HepG2 (cell line): ENCODE measurements around the gene PBX2. TPM values are rescaled to one million over a fixed set of nuclear protein-coding genes. Genes with fewer than 3 reads are reported as not detected.

Experiments
- ARNTL ChIP-seq: sonication (generic); formaldehyde crosslinking; IDR thresholded peaks from 2 replicates; pipeline ENCODE4 v1.4.0; 2020; ENCODE audit warnings: mild to moderate bottlenecking, missing genetic modification reagents
- CBFB ChIP-seq: sonication (generic); formaldehyde crosslinking; IDR thresholded peaks from 2 replicates; pipeline ENCODE4 v1.4.0; 2020; ENCODE audit warnings: missing genetic modification reagents
- GTF2F1 ChIP-seq: fragments of 150-350 bp; IDR thresholded peaks from 2 replicates; pipeline ENCODE4 v1.6.1; 2014; ENCODE audit warnings: low read length
- IRF2 ChIP-seq: IDR thresholded peaks from 2 replicates; pipeline ENCODE4 v1.6.1; 2018; ENCODE audit warnings: missing genetic modification reagents, missing compliant biosample characterization
- SIX1 ChIP-seq: sonication (generic); formaldehyde crosslinking; IDR thresholded peaks from 2 replicates; pipeline ENCODE4 v1.4.0; 2020; ENCODE audit warnings: missing genetic modification reagents, borderline replicate concordance
- SUZ12 ChIP-seq: fragments of 150-350 bp; IDR thresholded peaks from 2 replicates; pipeline ENCODE4 v1.6.1; 2014; ENCODE audit warnings: low read depth, low read length
- ZNF3 ChIP-seq: IDR thresholded peaks from 2 replicates; pipeline ENCODE4 v1.7.0; 2017; ENCODE audit warnings: inconsistent platforms
- ZNF354B ChIP-seq: sonication (generic); formaldehyde crosslinking; IDR thresholded peaks from 2 replicates; pipeline ENCODE4 v1.8.0; 2022; ENCODE audit warnings: mild to moderate bottlenecking, missing genetic modification reagents
- ZNF451 ChIP-seq: sonication (generic); formaldehyde crosslinking; IDR thresholded peaks from 2 replicates; pipeline ENCODE4 v1.5.0; 2020; ENCODE audit warnings: mild to moderate bottlenecking, missing genetic modification reagents
- ZNF790 ChIP-seq: sonication (generic); formaldehyde crosslinking; IDR thresholded peaks from 2 replicates; pipeline ENCODE4 v1.8.0; 2022; ENCODE audit warnings: missing genetic modification reagents, mild to moderate bottlenecking, borderline replicate concordance
- polyA plus RNA-seq, 8 experiments: library from polyadenylated mRNA; depleted of rRNA in 3 of 8; stranded (reverse) in 7 of 8; unstranded in 1 of 8; fragments of >200 nt; fragmentation: Illumina TruSeq in 4 of 8; extraction: Trizol in 4 of 8; gene quantifications; 2 replicates each; pipeline versions ENCODE4 v1.2.1 to v1.2.3, GENCODE V29; 2011 to 2016; ENCODE audit warnings: low read depth in 4 of 8, missing spikeins in 1 of 8, mixed read lengths in 1 of 8; ENCODE audit not compliant: insufficient read depth in 1 of 8
- total RNA-seq, 5 experiments: library from RNA; depleted of rRNA; stranded (reverse); fragments of >200 nt; fragmentation: Illumina TruSeq; extraction: Trizol; gene quantifications; 2 replicates each; pipeline ENCODE4 v1.2.3, GENCODE V29; 2016; ENCODE audit warnings: low read depth in 1 of 5
- TF ChIP-seq, protein P1 (sequence below): sonication (generic); formaldehyde crosslinking; conservative IDR thresholded peaks from 2 replicates; pipeline ENCODE4 v1.5.0; 2020; ENCODE audit warnings: missing genetic modification reagents
- TF ChIP-seq, protein P2 (sequence below): sonication (generic); formaldehyde crosslinking; IDR thresholded peaks from 2 replicates; pipeline ENCODE4 v1.4.0; 2020; ENCODE audit warnings: low read depth, missing genetic modification reagents
- TF ChIP-seq, protein P3 (sequence below): IDR thresholded peaks from 2 replicates; pipeline ENCODE4 v1.6.1; 2016; ENCODE audit warnings: missing genetic modification reagents, missing compliant biosample characterization
- TF ChIP-seq, protein P4 (sequence below): sonication (generic); formaldehyde crosslinking; conservative IDR thresholded peaks from 2 replicates; pipeline ENCODE4 v1.4.0; 2020; ENCODE audit warnings: missing genetic modification reagents
- TF ChIP-seq, protein P5 (sequence below): sonication (generic); formaldehyde crosslinking; IDR thresholded peaks from 2 replicates; pipeline ENCODE4 v1.4.0; 2020; ENCODE audit warnings: missing genetic modification reagents
- TF ChIP-seq, protein P6 (sequence below): IDR thresholded peaks from 2 replicates; pipeline ENCODE4 v1.6.1; 2016; ENCODE audit warnings: mild to moderate bottlenecking, missing biosample characterization, missing genetic modification reagents

PBX2 gene
- total and polyA plus RNA-seq, 2 of the 13 experiments (the other 11 are each of a cell fraction or from before 2014, with no cell fraction given) = 42.3 to 77.8 TPM

DNA sequence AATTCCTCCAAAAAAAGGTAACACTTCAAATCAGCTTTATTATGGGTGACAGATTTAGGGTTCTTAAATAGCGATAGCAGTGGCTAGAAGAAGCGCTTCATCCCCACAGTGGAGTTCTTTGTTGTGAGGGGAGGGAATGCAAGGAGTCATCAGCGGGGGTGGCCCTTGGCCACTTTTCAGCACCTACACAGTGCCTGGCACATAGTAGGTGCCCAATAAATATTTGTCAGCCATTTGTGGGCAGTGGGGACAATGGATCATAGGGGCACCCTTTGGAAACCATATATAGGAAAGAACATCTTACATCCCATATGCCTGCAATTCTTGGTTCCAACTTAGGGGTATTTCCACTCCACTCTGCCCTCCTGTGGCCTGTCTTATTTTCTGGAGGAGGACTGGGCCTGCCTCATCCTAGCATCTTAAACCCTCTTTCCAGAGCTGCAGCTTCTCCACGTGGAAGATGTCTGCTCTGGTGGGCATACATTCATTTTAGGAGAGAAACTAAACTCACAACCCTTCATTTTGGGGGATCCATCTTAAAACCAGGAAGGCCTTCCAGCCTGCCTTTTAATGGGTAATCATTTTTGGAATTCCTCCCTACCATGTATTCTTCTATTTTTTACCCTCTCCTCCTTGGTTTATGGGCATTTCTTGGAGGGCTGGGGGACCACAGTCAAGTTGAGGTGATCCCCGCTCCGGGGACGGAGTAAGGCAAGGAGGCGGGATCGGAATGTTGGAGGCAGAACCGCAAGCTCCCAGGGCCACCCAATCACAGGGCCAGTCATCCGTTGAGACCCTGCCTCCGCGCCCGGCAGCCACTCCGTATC lies 5.0 kb upstream of the PBX2 start (continued):
- no peak for TF ChIP-seq SUZ12
- TF ChIP-seq SIX1 (CRISPR knock-in tag) = 0 out of 2 replicates have a peak, but pooled peaks have one; percentile 12
- 0 out of 2 replicates have a peak, but pooled peaks have one; percentile 19 for TF ChIP-seq CBFB (CRISPR knock-in tag)
- no peak for TF ChIP-seq ZNF3 (CRISPR knock-in tag)
- TF ChIP-seq ZNF354B (CRISPR knock-in tag) = peak; percentile 76; the same call in 1 of the 2 replicates
- TF ChIP-seq, protein P1, sequence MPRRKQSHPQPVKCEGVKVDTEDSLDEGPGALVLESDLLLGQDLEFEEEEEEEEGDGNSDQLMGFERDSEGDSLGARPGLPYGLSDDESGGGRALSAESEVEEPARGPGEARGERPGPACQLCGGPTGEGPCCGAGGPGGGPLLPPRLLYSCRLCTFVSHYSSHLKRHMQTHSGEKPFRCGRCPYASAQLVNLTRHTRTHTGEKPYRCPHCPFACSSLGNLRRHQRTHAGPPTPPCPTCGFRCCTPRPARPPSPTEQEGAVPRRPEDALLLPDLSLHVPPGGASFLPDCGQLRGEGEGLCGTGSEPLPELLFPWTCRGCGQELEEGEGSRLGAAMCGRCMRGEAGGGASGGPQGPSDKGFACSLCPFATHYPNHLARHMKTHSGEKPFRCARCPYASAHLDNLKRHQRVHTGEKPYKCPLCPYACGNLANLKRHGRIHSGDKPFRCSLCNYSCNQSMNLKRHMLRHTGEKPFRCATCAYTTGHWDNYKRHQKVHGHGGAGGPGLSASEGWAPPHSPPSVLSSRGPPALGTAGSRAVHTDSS (CRISPR knock-in tag) = 0 out of 2 replicates have a peak, but pooled peaks have one; percentile 21
- TF ChIP-seq, protein P2, sequence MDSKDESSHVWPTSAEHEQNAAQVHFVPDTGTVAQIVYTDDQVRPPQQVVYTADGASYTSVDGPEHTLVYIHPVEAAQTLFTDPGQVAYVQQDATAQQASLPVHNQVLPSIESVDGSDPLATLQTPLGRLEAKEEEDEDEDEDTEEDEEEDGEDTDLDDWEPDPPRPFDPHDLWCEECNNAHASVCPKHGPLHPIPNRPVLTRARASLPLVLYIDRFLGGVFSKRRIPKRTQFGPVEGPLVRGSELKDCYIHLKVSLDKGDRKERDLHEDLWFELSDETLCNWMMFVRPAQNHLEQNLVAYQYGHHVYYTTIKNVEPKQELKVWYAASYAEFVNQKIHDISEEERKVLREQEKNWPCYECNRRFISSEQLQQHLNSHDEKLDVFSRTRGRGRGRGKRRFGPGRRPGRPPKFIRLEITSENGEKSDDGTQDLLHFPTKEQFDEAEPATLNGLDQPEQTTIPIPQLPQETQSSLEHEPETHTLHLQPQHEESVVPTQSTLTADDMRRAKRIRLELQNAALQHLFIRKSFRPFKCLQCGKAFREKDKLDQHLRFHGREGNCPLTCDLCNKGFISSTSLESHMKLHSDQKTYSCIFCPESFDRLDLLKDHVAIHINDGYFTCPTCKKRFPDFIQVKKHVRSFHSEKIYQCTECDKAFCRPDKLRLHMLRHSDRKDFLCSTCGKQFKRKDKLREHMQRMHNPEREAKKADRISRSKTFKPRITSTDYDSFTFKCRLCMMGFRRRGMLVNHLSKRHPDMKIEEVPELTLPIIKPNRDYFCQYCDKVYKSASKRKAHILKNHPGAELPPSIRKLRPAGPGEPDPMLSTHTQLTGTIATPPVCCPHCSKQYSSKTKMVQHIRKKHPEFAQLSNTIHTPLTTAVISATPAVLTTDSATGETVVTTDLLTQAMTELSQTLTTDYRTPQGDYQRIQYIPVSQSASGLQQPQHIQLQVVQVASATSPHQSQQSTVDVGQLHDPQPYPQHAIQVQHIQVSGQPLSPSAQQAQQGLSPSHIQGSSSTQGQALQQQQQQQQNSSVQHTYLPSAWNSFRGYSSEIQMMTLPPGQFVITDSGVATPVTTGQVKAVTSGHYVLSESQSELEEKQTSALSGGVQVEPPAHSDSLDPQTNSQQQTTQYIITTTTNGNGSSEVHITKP (CRISPR knock-in tag) = peak; percentile 36; the same call in 1 of the 2 replicates
- TF ChIP-seq, protein P3, sequence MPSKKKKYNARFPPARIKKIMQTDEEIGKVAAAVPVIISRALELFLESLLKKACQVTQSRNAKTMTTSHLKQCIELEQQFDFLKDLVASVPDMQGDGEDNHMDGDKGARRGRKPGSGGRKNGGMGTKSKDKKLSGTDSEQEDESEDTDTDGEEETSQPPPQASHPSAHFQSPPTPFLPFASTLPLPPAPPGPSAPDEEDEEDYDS = peak; percentile 95
- TF ChIP-seq, protein P4, sequence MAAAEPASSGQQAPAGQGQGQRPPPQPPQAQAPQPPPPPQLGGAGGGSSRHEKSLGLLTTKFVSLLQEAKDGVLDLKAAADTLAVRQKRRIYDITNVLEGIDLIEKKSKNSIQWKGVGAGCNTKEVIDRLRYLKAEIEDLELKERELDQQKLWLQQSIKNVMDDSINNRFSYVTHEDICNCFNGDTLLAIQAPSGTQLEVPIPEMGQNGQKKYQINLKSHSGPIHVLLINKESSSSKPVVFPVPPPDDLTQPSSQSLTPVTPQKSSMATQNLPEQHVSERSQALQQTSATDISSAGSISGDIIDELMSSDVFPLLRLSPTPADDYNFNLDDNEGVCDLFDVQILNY = no peak
- TF ChIP-seq ARNTL (CRISPR knock-in tag) = peak; percentile 7; the same call in 1 of the 2 replicates
- 0 out of 2 replicates have a peak, but pooled peaks have one; percentile 10 for TF ChIP-seq GTF2F1
- TF ChIP-seq, protein P5, sequence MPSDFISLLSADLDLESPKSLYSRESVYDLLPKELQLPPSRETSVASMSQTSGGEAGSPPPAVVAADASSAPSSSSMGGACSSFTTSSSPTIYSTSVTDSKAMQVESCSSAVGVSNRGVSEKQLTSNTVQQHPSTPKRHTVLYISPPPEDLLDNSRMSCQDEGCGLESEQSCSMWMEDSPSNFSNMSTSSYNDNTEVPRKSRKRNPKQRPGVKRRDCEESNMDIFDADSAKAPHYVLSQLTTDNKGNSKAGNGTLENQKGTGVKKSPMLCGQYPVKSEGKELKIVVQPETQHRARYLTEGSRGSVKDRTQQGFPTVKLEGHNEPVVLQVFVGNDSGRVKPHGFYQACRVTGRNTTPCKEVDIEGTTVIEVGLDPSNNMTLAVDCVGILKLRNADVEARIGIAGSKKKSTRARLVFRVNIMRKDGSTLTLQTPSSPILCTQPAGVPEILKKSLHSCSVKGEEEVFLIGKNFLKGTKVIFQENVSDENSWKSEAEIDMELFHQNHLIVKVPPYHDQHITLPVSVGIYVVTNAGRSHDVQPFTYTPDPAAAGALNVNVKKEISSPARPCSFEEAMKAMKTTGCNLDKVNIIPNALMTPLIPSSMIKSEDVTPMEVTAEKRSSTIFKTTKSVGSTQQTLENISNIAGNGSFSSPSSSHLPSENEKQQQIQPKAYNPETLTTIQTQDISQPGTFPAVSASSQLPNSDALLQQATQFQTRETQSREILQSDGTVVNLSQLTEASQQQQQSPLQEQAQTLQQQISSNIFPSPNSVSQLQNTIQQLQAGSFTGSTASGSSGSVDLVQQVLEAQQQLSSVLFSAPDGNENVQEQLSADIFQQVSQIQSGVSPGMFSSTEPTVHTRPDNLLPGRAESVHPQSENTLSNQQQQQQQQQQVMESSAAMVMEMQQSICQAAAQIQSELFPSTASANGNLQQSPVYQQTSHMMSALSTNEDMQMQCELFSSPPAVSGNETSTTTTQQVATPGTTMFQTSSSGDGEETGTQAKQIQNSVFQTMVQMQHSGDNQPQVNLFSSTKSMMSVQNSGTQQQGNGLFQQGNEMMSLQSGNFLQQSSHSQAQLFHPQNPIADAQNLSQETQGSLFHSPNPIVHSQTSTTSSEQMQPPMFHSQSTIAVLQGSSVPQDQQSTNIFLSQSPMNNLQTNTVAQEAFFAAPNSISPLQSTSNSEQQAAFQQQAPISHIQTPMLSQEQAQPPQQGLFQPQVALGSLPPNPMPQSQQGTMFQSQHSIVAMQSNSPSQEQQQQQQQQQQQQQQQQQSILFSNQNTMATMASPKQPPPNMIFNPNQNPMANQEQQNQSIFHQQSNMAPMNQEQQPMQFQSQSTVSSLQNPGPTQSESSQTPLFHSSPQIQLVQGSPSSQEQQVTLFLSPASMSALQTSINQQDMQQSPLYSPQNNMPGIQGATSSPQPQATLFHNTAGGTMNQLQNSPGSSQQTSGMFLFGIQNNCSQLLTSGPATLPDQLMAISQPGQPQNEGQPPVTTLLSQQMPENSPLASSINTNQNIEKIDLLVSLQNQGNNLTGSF (CRISPR knock-in tag) = no peak
- TF ChIP-seq, protein P6, sequence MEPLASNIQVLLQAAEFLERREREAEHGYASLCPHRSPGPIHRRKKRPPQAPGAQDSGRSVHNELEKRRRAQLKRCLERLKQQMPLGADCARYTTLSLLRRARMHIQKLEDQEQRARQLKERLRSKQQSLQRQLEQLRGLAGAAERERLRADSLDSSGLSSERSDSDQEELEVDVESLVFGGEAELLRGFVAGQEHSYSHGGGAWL (CRISPR knock-in tag) = no peak
- 0 out of 2 replicates have a peak, but pooled peaks have one; percentile 7 for TF ChIP-seq IRF2 (CRISPR knock-in tag)
- peak; percentile 40; the same call in 1 of the 2 replicates for TF ChIP-seq ZNF790 (CRISPR knock-in tag)
- TF ChIP-seq ZNF451 (CRISPR knock-in tag) = 0 out of 2 replicates have a peak, but pooled peaks have one; percentile 10
